GM18519 (cell line): Measurements from ENCODE around the gene GPN2.
"Not testable (repeated sequence)": the region's sequence is repeated elsewhere in the genome, so short reads cannot be mapped to it uniquely, and the experiment has no call there.

Source experiments
- ATAC-seq: cut with Tn5 transposase; IDR thresholded peaks from one replicate; pipeline ENCODE4 v1.9.1; 2021; ENCODE audit warnings: mild to moderate bottlenecking, moderate library complexity; ENCODE audit not compliant: unreplicated experiment, low FRiP score

The GPN2 gene

DNA sequence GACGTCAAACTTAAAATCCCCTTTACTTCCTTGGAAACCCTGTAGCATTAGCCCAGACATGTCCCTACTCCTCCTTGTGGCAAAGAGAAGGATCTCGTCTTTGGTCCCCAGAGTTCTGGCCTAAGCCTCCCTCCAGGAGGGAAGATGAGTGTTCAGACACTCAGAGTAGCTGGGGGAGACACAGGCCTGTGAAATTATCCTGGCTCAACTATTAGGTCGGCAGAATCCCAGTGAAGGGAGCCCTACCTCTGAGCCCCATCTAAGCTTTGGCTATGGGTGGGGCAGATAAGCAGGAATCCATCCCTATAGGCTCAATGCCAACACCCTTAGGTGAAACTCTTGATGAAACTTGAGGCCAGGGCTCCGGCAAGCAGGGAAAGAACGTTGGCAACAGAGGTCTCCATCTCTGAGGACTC is 28.8 kb downstream of the GPN2 start:
- ATAC-seq = no peak

DNA sequence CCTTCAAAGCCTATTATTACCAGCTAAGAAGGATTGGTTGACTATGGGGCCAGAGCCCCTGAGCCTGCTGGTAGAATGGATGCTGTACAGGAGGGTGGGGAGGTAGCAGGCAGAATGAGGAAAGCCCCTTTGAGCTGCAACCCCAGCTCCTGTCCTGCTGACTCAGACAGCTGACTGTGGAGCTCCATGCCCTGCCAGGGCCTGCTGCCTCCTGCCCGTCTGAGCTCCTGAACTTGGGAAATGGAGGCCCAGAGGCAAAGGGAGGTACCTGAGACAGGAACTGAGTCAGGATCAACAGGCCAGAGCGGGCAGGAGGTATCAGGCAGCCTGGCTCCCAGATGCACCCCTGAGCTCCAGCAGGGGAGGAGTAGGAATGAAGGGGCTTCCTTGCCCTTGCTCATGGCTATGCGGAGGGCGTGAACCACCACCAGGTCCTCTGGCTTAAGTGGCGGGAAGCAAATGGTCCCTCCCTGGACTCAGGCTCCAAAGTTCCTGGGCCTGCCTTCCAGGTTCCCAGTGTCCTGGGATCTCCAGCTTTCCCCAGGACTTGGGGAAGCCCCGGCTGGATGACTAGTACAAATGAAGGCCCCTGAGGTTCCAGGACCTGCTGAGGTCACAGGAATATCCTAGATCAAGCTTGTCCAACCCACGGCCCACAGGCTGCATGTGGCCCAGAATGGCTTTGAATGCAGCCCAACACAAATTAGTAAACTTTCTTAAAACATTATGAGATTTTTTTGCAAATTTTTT is 31.0 kb downstream of the GPN2 start:
- ATAC-seq = no peak

DNA sequence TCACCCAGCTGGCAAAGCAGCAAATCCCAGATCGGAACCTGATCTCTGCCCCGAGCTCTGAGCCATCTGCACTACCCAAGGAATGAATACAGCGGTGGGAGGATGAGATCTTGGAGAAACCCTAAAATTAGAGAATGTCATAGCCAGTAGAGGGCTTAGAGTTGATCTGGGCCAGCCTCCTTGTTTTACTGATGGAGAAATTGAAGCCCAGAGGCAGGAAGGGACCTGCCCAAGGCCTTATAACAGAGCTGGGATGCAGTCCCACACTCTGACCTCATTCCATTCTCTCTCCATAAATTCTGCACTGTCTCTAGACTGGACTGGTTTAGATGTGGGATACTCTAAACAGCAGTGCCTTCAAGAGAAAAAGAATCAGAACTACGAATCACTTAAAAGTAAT is 31.9 kb downstream of the GPN2 start:
- no peak for ATAC-seq

DNA sequence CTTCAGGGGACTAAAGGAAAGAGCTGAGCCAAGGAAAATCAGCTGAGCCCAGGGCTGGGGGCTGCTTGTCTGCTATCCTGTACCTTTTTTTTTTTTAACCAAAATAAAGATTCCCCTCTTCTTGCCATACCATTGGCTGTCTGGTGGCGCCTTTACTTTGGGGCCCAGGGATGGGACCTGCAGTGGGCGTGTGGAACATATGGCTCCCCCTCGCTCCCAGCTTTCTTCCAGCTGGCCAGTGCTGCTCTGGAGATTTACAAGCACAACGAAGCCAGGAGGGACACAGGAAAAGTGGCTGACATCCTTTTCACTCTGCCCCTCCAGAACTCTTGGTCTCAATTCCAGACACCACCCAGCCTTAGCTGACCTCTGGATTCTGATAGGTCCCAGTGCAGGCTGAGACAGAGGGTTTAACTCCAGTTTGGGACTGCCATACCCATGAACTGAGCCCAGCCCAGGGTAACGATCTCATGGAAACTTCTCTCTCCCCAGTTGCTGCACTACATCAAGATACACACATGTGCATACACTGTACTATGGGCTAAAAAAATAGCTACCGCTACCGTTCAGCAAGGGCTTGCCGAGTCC is 32.5 kb downstream of the GPN2 start:
- ATAC-seq = no peak

DNA sequence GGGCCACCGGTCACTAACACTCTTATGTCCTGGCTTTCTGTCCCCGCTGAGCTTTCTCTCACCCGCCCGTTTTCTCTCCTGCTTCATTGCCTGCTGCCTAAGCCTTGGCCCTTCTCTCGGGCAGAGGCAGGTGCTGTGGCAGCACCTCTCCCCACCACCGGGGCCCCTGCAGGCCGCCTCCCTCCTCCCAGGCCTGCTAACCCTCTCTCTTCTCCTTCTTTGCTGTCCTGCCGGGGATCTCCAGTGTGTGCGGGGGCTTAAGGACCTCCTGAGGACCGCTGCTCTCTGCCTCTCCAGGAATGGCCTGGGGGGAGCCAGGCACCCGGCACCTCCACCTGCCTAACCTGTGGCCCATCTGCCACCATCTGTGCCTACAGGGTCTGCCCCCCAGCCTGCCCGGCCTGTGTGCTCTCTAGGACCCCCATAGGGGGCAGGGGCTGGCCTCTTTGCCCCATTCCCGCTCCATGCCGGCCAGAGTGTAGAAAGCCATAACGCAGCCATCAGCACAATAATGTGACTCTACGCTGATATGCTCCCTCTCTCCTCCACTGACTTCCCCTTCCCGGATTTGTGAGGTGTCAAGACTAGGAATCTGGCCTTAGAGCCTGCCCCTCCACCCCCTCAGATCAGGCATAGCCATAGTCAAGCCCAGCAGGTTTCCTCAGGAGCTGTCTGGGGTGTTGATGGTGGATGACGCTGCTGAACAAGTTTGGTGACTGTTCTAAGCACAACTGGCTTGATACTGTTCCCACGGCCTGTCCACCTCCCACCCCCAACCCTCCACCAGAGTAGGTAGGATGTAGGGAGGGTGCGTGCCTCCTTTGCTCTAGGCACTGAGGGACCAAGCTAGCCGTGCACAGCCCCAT is 33.2 kb downstream of the GPN2 start:
- no peak for ATAC-seq

DNA sequence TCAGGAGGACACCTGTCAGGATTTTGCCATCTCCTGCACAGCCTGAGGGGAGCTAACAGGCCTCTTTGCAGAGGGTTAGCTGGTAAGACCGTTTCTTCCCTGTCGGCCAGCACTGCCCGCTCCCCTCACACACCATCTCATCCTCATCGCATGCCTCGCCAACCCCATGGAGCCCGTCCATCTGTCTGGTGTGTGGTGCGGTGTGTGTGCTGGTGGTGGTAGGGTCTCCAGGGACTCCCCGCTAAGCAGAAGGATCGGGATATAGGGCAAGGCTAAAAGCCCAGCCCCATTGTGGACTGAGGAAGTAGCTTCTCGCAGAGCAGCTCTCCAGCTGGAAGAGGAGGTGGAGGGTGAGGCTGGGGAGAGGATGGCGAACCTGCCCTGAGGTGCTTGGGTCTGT is 33.9 kb downstream of the GPN2 start:
- no peak for ATAC-seq

DNA sequence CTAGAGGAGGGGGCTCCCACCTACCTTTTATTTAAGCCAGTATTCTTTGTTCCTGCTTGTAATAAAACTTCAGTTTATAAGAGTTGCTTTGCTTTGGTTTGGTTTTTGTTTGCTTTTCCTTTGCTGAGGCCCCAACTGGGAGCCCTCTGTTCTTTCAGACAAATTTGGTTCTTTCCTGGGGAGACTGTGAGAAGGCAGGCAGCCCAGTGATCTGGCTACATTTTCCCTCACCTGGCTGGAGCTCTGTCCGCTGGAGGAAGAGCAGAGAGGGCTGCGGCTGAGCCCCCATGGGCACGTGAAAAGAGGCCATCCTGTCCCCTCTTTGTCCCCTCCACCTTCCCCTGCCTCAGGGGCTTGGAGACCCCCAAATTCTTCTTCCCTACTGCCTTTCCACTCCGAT is 34.4 kb downstream of the GPN2 start:
- no peak for ATAC-seq

DNA sequence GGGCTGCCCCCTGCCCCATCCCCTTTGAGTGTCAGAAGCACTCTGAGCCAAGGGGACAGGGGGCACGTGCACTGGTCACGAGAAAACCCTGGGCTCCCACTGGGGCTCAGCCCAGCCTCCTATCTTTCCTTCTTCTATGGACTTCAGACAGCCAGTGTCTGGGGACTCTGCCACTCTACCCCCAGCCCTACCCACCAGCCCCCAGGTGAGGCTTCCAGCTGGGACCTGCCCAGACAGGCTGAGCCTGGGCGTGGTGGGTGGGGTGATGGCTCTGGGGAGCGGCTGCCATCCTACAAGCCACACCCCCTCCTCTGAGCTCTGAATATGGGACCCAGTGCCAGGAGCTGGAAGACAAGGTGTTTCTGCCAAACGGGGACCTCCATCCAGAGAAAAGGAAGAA is 35.2 kb downstream of the GPN2 start:
- ATAC-seq = no peak

DNA sequence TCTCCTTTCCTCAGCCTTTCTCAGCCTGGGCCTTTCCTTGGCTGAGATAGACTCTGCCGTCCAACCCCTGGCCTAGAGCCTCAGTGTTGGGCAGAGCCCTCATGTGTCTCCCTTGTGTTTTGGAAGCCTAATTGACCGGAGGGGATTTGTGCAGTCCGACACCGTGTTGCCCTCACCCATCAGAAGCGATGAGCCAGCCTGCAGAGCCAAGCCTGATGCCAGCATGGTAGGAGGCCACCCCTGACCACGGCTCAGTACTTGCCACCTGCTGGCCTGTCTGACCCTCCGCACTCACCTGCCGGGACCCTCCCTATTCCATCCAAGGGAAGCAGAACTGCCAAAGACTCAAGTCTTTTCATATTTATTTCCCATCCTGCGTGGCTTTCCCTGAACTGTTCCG is 36.5 kb downstream of the GPN2 start:
- ATAC-seq = no peak

DNA sequence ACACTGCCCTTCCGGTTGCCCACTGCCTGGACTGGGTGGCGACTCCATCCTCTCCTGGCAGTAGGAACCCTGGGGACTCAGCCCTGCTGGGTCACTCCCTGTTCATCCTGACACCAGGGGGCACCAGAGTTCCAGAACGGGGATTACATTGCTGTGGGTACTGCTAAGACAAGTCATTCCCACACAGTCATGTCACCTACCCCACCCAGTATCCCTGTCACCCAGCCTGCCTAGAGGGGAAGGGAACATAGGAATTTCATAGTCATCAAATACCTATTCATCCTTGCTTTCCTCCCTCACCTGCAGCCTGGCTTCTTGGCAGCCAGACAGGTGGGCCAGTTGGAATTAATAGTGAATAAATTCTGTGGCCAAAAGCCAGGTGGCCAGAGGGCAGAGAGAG is 36.9 kb downstream of the GPN2 start:
- no peak for ATAC-seq

DNA sequence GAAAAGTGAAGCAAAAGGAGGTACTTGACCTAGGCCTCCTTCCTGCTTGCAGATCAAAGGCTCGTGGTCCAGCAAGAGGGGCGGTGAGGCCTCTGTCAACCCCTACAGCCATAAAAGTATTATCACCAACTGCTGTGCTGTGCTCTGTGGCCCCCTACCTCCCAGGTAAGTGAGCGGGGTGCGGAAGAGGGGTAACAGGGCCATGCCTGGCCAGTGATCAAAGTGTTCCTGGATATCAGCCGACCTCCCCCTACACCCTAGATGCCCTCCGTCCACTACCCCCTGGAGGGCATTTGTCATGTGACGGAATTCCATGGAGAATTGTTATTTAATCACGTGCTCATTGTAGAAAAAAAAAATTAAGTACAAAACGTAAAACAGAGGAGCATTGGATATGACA is 37.4 kb downstream of the GPN2 start:
- no peak for ATAC-seq

DNA sequence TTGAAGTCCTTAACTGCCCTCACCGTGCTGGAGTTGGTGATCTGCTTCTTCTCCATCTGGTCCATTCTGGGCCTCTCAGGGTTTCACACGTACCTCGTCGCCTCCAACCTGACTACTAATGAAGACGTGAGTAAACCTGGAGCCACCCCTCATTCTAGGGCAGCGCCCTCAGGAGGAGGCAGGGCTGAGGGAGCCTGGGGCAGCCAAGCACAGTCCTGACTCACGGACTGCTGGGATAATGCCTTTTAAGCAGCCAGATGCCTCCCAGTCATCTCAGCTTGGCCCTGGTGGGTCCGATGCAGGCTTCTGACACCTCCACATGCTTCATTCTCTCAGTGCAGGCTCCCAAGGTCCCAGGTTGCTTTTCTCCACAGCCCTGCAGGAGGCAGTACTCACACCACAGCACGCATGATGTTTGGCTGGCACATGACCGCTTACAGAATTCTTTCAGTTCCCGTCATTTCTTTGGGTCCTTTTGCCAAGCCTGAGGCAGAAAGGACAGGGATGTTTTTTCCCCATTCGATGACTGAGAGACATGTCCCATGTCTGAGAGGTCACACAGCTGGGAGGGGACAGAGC is 38.9 kb downstream of the GPN2 start:
- ATAC-seq = no peak

DNA sequence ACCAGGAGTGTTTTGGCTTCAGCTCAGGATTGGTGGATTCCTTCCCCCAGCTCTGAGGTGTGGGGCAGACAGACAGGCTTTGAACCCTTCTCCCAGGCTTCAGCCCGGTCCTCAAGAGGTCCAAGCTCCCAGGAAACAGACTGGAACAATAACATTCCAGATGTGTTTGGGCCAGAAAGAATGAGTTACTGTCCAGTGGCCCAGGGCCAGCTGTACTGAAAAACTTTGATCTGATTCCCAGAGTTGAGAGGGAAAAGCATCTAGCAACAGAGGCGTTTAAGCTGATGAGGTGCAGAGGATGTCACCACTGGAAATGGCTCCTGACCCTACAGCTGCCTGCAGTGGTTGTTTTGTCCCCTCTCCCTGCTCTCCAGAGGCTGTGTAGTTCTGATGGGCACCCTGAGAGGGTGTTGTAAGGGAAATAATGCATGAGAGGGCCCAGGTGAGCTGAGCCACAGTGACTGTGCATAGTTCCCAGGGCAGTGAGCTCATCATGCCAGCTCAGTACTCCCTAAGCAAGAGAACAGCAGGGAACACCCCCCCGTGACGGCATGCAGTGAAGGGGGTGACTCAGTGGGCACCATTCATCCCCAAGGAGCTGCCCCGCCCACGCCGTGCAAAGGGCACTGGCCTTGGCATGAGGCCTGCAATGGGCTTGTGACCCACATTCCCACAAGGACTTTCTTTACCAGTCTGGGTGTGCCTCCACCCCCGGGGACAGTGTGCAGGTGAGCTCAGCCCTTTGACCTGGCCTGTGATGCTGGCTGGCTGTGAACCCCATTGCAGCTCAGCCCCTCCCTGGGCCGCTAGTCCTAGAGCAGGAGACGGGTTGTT is 40.9 kb downstream of the GPN2 start:
- no peak for ATAC-seq

DNA sequence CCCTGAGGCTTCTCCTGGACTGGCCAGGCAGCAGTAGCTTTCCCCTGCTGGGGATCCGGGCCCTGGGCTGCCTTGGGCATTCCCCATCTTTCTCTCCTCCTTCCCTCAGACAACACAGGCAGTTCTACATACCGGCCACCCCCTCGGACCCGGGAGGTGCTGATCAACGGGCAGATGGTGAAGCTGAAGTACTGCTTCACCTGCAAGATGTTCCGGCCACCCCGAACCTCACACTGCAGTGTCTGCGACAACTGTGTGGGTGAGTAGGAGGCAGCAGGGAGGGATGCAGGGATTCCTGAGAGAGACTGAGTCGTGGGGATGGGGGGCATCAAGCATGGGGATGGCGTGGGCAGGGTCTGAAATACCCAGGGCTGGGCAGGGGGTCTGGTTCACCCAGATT is 41.6 kb downstream of the GPN2 start:
- ATAC-seq = no peak

DNA sequence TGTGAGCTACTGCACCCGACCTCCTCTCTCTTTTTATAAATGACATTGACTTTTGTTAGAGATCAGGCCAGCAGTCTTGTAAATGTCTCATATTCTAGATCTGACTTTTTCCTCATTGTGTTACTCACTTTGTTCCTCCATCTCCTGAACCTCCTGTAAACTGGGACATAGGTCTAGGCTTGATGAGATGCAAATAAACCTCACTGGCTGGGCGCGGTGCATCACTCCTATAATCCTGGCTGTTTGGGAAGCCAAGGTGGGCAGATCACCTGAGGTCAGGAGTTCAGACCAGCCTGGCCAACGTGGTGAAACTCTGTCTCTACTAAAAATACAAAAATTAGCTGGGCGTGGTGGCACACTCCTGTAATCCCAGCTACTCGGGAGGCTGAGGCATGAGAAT is 42.3 kb downstream of the GPN2 start:
- not testable (repeated sequence) for ATAC-seq

DNA sequence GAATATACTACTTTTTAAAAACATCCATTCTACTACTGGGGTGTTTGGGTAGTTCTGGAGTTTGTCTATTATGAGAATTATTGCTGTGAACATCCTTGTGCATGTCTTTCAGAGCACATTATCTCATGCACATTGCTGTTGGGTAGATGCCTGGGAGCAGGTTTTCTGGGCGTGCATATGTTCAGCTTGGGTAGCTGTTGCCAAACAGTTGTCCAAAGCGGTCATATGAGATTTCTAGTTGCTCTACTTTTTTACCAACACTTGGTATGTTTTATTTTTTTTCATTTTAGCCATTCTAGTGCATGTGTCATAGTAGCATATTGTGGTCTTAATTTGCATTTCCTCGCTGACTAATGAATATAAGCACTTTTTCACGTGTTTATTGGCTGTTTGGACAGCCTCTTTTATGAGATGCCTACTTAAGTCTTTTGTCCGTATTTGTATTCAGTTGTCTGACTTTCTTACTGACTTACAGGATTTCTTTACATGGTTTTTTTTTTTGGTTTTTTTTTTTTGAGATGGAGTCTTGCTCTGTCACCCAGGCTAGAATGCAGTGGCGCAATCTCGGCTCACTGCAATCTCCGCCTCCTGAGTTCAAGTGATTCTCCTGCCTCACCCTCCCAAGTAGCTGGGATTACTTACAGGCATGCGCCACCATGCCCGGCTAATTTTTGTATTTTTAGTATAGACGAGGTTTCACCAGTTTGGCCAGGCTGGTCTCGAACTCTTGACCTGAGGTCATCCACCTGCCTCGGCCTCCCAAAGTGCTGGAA is 45.5 kb downstream of the GPN2 start:
- ATAC-seq = no peak

DNA sequence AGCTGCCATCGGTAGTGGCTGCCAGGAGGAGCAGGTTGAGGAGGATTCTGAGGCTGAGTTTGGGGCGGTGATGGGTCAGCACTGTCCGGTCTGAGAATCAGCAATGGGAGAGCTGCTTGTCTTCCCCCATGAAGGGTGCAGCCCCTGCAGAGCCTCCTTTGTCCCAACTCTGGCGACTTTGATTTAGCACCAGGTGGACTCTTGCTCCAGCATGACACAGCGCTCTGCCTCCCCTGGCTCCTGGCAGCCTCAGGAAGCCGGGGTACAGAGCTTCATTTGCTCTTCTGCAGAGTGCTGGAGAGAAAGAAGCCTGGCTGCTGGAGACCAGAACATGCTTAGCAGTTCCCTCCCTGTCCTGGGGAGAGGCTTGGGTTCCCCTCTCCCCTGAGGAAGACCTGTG is 50.3 kb downstream of the GPN2 start:
- no peak for ATAC-seq

DNA sequence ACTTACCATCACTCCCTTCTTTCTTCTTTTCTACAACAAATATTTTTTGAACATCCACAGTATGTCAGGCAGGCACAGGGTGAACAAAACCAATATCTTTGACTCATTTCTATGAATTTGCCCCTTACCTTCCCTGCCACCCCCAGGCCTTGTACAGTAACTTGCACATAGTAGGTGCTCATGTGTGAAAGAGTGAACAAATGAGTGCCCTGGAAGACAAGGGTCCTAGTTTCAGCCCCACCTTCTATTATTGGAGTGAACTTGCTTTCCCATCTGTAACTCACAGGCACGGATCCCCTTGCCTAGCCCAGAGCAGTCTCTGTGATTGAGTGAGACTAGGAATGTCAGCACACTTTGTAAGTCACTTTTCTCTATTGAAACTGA is 50.8 kb downstream of the GPN2 start:
- no peak for ATAC-seq

DNA sequence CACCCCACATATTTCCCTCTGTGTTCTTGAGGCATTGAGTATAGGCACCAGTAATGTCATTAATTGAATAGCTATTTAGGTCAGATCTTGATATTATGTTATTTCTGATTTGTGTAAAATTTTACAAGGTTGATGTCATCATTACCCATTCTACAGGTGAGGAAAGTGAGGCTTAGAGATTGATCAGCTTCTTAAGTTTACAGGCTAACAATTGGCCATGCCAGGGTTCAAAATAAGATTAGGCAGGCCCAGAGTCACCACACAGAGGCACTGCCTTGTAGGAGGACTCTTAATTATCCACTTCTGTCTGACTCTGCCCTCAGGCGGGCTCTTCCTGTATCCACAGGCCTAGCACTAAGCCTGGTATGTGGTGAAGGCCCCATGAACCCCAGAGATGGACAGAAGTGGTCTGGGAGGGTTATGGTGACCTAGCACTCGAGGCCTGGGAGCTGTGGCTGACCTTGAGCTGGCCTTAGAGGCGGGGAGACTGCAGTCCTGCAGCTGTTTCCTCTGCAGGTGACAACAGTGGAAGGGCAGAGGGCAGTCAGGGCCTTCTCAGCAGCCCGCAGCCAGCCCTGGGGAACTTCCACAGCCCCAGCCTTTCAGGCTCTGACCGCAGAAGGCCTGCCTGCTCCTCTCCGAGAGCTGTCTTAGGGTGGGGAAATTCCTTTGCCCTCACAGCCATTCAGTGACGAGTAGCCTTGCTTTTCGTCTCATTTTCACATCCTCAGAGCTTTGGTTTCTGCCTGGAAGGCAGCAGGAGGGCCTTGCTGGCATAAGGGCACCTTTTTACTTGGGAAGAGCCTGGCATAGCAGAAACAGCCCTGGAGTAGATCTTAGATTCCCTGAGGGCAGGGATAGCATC is 51.4 kb downstream of the GPN2 start:
- ATAC-seq = peak; percentile 74
